LNCaP clone FGC (cell line): ENCODE results near the gene HAVCR2.
A peak's percentile ranks its signal among the peaks of the same experiment; 100 is the strongest.

ENCODE experiments used
- DNase-seq: peaks from one replicate; pipeline ENCODE4 v3.0.0-alpha.2; 2011; ENCODE audit warnings: low read depth
- H3K4me3 ChIP-seq: 2 replicates; pipeline ENCODE4 v1.5.1; 2011; ENCODE audit warnings: mild to moderate bottlenecking, low read depth, low read length, control low read depth
- TF ChIP-seq, protein P1 (sequence below): IDR thresholded peaks from 2 replicates; pipeline ENCODE4 v1.5.1; 2012; ENCODE audit warnings: mild to moderate bottlenecking; ENCODE audit not compliant: control insufficient read depth, insufficient read depth; ENCODE audit errors: extremely low read depth

HAVCR2 gene

DNA sequence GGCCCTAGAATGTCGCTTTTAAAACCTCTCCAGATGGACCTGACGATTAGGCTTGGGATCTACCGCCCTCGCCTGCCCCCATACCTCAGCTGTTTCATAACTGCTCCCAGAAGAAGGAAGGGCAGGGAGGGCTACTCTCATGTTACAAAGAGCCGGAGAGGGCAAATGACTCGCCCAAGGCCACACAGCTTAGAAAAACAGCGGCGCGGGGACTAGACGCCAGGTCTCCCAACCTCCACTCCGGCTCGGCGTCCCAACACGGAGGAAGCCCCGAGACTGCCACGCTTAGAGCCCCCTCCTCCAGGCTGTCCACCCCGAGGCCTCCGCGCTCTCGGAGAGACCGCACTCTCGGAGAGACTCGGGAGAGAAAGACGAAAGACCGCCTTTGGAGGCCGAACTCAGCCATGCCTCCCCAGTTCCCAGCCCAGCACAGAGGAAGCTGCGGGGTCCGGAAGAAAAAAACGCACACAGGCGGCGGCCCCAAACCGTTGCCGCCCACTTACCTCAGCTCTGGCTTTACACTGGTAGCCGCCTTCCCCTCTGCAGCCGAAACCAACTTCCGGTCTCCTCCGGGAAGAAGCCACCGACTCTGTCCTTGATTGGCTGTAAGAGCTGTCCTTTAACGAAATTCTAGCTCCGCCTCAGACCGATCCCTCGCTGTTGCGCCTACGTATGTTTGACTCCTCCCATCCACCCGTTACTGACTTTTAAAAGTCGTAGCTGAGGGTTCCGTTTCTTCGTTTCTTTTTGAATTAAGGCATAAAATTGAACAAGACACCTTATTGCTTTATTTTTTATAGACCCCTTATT lies 33.7 kb upstream of the HAVCR2 start, which contains the start of gene MED7:
Gene MED7, minus strand, starts transcription at position 549 of the 810 bp plus-strand sequence. CDS start 3,434 bp downstream, outside the sequence.
- TF ChIP-seq, protein P1, sequence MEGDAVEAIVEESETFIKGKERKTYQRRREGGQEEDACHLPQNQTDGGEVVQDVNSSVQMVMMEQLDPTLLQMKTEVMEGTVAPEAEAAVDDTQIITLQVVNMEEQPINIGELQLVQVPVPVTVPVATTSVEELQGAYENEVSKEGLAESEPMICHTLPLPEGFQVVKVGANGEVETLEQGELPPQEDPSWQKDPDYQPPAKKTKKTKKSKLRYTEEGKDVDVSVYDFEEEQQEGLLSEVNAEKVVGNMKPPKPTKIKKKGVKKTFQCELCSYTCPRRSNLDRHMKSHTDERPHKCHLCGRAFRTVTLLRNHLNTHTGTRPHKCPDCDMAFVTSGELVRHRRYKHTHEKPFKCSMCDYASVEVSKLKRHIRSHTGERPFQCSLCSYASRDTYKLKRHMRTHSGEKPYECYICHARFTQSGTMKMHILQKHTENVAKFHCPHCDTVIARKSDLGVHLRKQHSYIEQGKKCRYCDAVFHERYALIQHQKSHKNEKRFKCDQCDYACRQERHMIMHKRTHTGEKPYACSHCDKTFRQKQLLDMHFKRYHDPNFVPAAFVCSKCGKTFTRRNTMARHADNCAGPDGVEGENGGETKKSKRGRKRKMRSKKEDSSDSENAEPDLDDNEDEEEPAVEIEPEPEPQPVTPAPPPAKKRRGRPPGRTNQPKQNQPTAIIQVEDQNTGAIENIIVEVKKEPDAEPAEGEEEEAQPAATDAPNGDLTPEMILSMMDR = no peak
- DNase-seq = peak; percentile 98
- peak within 1 kb of the TSS; percentile 87 for H3K4me3 ChIP-seq

DNA sequence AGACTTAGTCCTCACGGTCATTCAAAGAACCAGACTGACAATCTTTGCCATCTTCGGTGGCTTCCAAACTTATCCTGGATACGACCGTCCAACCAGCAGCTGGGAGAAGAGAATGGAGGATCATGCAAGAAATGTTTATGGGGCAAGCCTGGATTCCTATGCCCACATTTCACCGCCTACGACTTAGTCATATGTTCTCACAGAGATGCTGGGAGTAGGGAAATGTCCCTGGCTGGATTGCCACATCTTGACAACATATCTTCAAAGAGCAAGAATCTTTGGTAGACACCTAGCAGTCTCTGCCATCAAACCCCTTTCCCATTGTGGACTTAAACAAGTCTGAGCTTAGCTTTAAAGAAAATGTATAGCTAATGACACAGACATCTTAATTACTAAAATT lies 28.8 kb upstream of the HAVCR2 start:
- H3K4me3 ChIP-seq = no peak overlapping the region
- no peak for DNase-seq
- TF ChIP-seq, protein P1 = no peak

DNA sequence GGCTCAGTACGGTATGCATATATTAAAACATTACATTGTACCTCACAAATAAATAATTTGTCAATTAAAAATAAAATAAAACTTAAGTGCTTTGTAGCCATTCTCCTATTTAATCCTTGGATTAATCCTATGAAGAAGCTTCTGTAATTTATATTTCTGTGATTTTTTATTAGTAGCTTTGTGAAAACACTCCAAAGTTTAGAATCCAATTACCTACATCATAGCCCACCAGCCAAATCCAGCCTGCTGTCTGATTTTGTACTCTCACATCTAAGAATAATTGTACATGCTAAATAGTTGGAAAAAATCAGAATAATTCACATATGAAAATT lies 23.4 kb upstream of the HAVCR2 start:
- TF ChIP-seq, protein P1 = no peak
- no peak overlapping the region for H3K4me3 ChIP-seq
- no peak for DNase-seq

DNA sequence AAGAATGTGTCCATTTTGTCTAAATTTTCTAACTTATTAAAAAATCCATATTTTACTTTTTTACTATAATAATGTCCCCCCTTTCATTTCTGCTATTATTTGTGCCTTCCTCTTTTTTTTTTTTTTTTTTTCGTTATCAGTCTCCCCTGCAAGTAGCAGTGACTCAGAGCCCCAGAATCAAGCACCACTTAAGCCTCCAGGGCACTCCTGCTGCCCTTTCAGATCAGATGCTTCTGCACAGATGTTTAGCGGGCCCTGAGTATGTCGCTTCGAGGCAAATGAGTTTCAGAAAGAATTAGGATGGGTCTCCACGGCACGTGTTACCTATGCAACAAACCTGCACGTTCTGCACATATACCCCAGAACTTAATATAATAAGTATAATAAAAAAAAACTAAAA lies 22.1 kb upstream of the HAVCR2 start:
- DNase-seq = no peak
- no peak overlapping the region for H3K4me3 ChIP-seq
- TF ChIP-seq, protein P1 = no peak

DNA sequence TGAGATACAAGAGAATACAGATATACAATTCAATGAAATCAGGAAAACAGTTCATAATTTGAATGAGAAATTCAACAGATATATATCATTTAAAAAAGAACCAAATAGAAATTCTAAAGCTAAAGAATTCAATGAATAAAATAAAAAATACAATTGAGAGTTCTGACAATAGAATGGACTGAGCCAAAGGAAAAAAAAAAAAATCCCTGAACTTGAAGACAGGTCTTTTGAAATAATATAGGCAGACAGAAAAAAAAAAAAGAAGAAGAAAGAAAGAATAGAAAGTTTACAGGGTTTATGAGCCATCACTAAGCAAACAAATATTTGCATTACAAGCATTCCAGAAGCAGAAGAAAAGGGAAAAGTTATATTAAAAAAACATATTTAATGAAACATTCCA lies 12.9 kb upstream of the HAVCR2 start:
- TF ChIP-seq, protein P1 = no peak
- H3K4me3 ChIP-seq = no peak overlapping the region
- DNase-seq = no peak

DNA sequence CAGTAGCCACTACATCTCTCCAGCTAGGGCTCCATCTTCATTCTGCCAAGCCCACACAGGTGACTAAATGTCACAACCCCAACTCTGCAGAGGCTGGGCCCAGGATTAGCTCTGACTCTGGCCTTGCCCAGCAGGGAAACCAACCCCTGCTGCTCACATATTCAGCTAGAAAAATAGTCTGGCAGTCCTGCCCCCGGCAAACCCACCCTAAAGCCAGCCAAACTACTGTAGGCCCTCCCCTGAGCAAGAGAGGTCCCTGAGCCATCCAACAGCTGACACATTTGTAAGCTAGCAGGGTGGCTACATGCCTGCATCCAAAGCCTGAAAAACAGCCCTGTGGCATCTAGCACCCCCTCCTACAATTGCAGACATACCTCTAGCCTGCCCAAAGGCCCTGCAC lies 11.3 kb upstream of the HAVCR2 start:
- no peak overlapping the region for H3K4me3 ChIP-seq
- DNase-seq = no peak
- TF ChIP-seq, protein P1 = no peak

DNA sequence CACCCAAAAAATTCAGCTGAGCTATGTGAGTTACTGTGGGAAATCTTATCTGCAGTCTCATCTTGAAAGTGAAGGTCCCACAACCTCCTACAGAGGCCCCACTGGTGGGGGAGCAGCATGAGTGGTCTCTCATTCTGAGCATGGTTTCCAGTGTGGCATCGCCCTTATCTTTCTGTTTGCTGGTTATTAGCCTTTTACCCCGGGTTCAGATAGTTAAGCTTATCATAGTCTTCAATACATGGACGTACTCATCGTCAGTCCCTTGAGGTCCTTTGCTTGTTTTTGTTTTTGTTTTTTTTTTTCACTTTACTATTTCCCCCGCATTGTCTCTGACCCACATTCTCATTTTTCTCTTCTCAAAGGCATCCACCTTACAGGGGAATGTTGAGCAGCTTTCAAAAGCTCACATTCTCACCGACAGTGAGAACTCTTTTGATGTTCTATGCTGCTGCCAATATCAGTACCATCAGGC lies 7.7 kb upstream of the HAVCR2 start:
- no peak for DNase-seq
- TF ChIP-seq, protein P1 = no peak

More for the DNA sequence above, 7.7 kb upstream of the HAVCR2 start:
- no peak overlapping the region for H3K4me3 ChIP-seq
